ENCODE results near the gene SLC40A1. TPM values are rescaled to one million over a fixed set of nuclear protein-coding genes. Genes with fewer than 3 reads are reported as not detected.
"Not testable (repeated sequence)": the region's sequence is repeated elsewhere in the genome, so short reads cannot be mapped to it uniquely, and the experiment has no call there.

Gene SLC40A1
- total RNA-seq, 2 donors from 2014 or later = 30.9 to 92.7 TPM

- no peak overlapping the region for H3K27ac Mint-ChIP-seq
- no peak for DNase-seq
- H3K9me3 ChIP-seq (ENCODE audit: control insufficient read depth, low read length, poor library complexity, severe bottlenecking) = no peaks in the 10 kb centered on the region
- H3K4me3 Mint-ChIP-seq = no peak overlapping the region
- H3K4me1 Mint-ChIP-seq = peaks cover 6% of the 10 kb centered on the region
- no peaks in the 10 kb centered on the region for H3K36me3 Mint-ChIP-seq (ENCODE audit: low read depth)
- no peak for ATAC-seq
- H3K27me3 Mint-ChIP-seq = no peaks in the 10 kb centered on the region
Measured at GRCh38 chr2:189613077-189613636, 32.6 kb upstream of the SLC40A1 start.

DNA sequence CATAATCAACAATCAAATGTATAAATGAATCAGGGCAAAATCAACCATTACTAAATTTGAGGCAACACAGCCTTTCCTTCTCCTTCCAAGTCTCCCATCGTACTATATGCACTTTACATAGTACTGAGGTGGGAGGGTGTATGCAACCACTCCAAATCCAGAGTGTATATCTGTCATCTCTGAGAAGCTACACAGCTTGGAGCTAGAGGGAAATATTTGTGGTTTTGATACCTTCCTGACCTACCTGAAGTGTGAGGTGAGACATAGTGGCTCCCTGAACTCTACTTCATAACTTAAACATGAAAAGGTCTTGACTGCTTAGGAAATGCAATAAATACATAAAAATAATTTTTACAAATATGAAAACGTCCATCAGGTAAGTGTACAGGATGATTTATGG is 30.1 kb upstream of the SLC40A1 start:
- ATAC-seq (no peak), DNase-seq (no peak)
- no peaks in the 10 kb centered on the region for H3K27me3 Mint-ChIP-seq
- H3K4me3 Mint-ChIP-seq = no peak overlapping the region
- peaks cover 3% of the 10 kb centered on the region for H3K4me1 Mint-ChIP-seq
- no peak overlapping the region for H3K27ac Mint-ChIP-seq
- H3K9me3 ChIP-seq (ENCODE audit: control insufficient read depth, low read length, poor library complexity, severe bottlenecking) = no peaks in the 10 kb centered on the region
- H3K36me3 Mint-ChIP-seq (ENCODE audit: low read depth) = peaks cover 2% of the 10 kb centered on the region

DNA sequence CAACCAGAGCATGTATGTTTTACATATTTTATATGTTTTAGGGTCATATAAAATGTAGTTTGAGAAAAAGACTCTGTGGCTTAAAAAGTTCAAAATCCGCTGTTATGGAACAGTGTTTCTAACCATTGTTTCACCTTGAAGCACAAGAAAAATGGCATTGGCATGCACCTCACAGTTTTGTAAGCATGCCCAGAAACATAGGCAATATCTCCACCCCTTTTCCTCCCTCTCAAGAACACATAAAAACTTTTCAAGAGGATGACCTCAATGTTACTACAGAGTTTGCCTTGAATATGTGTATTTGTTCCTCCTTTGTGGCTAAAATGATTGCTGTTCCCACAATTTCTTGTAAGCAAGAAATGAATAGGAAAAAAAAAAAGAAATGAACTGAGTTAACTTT is 29.3 kb upstream of the SLC40A1 start:
- no peak overlapping the region for H3K27ac Mint-ChIP-seq
- H3K9me3 ChIP-seq (ENCODE audit: control insufficient read depth, low read length, poor library complexity, severe bottlenecking) = no peaks in the 10 kb centered on the region
- DNase-seq (no peak), ATAC-seq (no peak)
- H3K36me3 Mint-ChIP-seq (ENCODE audit: low read depth) = peaks cover 2% of the 10 kb centered on the region
- no peak overlapping the region for H3K4me3 Mint-ChIP-seq
- H3K27me3 Mint-ChIP-seq = no peaks in the 10 kb centered on the region
- H3K4me1 Mint-ChIP-seq = peaks cover 3% of the 10 kb centered on the region

DNA sequence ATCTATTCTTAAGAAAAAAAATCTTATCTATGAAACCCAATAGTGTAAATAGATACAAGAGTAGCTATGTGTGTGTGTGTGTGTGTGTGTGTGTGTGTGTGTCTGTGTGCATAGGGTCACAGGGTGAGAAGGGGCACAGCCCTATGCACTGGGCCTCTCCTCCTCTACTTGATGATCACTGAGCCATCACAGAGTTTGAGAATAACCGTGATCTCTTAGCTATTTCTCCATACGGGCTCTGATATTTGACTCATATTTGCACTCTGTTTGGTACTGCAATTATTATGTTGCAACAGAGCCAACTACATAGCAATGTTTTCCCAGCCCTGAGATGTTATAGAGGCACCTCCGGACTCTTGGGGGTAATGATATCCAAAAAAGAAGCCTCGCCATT is 28.8 kb upstream of the SLC40A1 start:
- Mint-ChIP-seq H3K36me3 (ENCODE audit: low read depth) (peaks cover 2% of the 10 kb centered on the region), H3K4me3 (no peak overlapping the region), H3K27ac (no peak overlapping the region), H3K4me1 (peaks cover 3% of the 10 kb centered on the region), H3K27me3 (no peaks in the 10 kb centered on the region)
- DNase-seq = no peak
- no peak for ATAC-seq
- no peaks in the 10 kb centered on the region for H3K9me3 ChIP-seq (ENCODE audit: control insufficient read depth, low read length, poor library complexity, severe bottlenecking)

DNA sequence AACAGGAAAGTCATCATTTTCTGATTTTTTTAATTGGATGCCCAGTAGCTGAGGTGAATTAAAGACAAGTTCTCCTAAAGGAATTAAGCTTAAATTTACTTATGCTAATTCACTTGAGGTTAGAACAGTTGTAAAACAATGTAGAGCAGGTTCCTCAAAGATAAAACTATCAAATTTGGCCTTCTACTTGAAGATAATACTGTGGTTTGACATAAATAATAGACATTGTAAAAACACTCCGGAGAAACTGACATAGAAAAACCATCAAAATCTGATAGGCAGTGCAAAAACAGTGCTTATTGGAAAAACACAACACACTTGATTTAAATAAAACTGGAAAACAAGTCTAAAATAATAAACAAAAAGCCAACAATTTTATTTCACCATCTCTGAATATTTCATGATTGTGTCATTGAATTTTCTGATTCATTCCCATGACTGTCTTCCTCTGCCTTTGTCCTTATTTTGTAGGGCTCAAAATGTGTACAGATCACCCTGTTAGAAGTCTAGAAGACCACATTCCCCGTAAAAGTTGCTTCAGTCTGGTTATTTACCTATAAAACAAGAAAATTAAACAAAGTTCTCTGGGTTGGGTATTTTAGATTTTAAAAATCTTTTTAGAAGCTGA is 28.3 kb upstream of the SLC40A1 start:
- ATAC-seq (no peak), DNase-seq (no peak)
- no peak overlapping the region for H3K27ac Mint-ChIP-seq
- H3K4me1 Mint-ChIP-seq = peaks cover 3% of the 10 kb centered on the region
- H3K9me3 ChIP-seq (ENCODE audit: control insufficient read depth, low read length, poor library complexity, severe bottlenecking) = no peaks in the 10 kb centered on the region
- H3K27me3 Mint-ChIP-seq = no peaks in the 10 kb centered on the region
- H3K36me3 Mint-ChIP-seq (ENCODE audit: low read depth) = peaks cover 2% of the 10 kb centered on the region
- no peak overlapping the region for H3K4me3 Mint-ChIP-seq

- Mint-ChIP-seq H3K27me3 (no peaks in the 10 kb centered on the region), H3K4me1 (peaks cover 1% of the 10 kb centered on the region), H3K27ac (no peak overlapping the region), H3K36me3 (ENCODE audit: low read depth) (peaks cover 2% of the 10 kb centered on the region), H3K4me3 (no peak overlapping the region)
- ATAC-seq = no peak
- no peak for DNase-seq
- no peaks in the 10 kb centered on the region for H3K9me3 ChIP-seq (ENCODE audit: control insufficient read depth, low read length, poor library complexity, severe bottlenecking)
Measured at GRCh38 chr2:189608170-189608569, 27.6 kb upstream of the SLC40A1 start.

- no peak for ATAC-seq
- H3K4me1 Mint-ChIP-seq = peaks cover 5% of the 10 kb centered on the region
Measured at GRCh38 chr2:189602233-189602632, 21.6 kb upstream of the SLC40A1 start.

GRCh38 chr2:189601652-189602051 is 21.1 kb upstream of the SLC40A1 start:
- not testable (repeated sequence) for H3K27ac Mint-ChIP-seq; DNase-seq; ATAC-seq; H3K4me3 Mint-ChIP-seq; H3K9me3 ChIP-seq (ENCODE audit: control insufficient read depth, low read length, poor library complexity, severe bottlenecking); H3K27me3 Mint-ChIP-seq; H3K36me3 Mint-ChIP-seq (ENCODE audit: low read depth); H3K4me1 Mint-ChIP-seq

More at GRCh38 chr2:189602233-189602632, 21.6 kb upstream of the SLC40A1 start:
- Mint-ChIP-seq H3K27me3 (no peaks in the 10 kb centered on the region), H3K36me3 (ENCODE audit: low read depth) (peaks cover 2% of the 10 kb centered on the region), H3K4me3 (no peak overlapping the region), H3K27ac (no peak overlapping the region)
- no peaks in the 10 kb centered on the region for H3K9me3 ChIP-seq (ENCODE audit: control insufficient read depth, low read length, poor library complexity, severe bottlenecking)
- no peak for DNase-seq

DNA sequence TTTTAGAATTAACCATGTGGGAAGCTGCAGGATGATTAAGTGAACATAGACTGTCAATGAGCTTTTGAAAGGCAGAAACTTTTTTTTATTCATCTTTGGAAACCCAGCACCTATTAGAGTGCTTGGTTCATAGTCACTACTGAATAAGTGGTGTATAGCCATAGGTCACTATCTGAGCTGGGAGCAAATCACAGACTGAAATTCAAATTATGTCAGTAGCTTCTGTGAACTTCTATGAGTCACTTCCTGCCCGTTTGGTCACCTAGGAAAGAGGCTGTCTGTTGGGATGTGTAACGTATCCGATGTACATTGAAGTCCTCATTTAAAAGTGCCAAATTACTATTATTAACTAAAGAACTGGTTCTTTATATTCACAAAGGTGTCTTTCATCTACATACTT is 20.5 kb upstream of the SLC40A1 start:
- Mint-ChIP-seq H3K27ac (no peak overlapping the region), H3K4me1 (peaks cover 7% of the 10 kb centered on the region), H3K27me3 (no peaks in the 10 kb centered on the region), H3K36me3 (ENCODE audit: low read depth) (no peaks in the 10 kb centered on the region), H3K4me3 (no peak overlapping the region)
- DNase-seq (no peak), ATAC-seq (peak; percentile 65)
- H3K9me3 ChIP-seq (ENCODE audit: control insufficient read depth, low read length, poor library complexity, severe bottlenecking) = no peaks in the 10 kb centered on the region

GRCh38 chr2:189599245-189599644 is 18.7 kb upstream of the SLC40A1 start:
- no peaks in the 10 kb centered on the region for H3K27me3 Mint-ChIP-seq
- peaks cover 14% of the 10 kb centered on the region for H3K4me1 Mint-ChIP-seq
- ATAC-seq (no peak), DNase-seq (no peak)
- no peak overlapping the region for H3K27ac Mint-ChIP-seq
- H3K36me3 Mint-ChIP-seq (ENCODE audit: low read depth) = no peaks in the 10 kb centered on the region
- no peaks in the 10 kb centered on the region for H3K9me3 ChIP-seq (ENCODE audit: control insufficient read depth, low read length, poor library complexity, severe bottlenecking)
- H3K4me3 Mint-ChIP-seq = no peak overlapping the region

GRCh38 chr2:189595417-189595816 is 14.8 kb upstream of the SLC40A1 start:
- H3K4me1 Mint-ChIP-seq = peaks cover 32% of the 10 kb centered on the region
- H3K9me3 ChIP-seq (ENCODE audit: control insufficient read depth, low read length, poor library complexity, severe bottlenecking) = no peaks in the 10 kb centered on the region
- no peaks in the 10 kb centered on the region for H3K27me3 Mint-ChIP-seq
- ATAC-seq = no peak
- no peak overlapping the region for H3K4me3 Mint-ChIP-seq
- H3K27ac Mint-ChIP-seq = no peak overlapping the region
- no peaks in the 10 kb centered on the region for H3K36me3 Mint-ChIP-seq (ENCODE audit: low read depth)
- DNase-seq = no peak

DNA sequence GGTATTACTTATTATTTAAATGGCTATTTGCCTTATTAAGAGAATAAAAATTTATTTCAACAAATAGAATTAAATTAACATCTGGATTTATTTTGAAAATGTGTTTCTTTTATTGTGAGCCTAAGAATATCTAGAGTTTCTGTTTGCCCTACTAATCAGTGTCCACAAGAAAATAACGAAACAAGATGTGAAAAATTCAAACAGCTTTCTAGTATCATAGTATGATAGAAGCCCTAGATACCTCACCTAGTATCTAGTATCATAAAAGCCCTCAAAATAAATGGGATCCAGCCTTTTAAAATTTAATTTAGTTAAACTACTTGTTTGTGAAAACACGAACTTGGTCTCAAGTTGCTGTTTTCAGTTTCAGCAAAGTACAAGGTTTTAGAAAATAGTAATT is 13.7 kb upstream of the SLC40A1 start:
- H3K4me3 Mint-ChIP-seq = no peak overlapping the region
- ATAC-seq (no peak), DNase-seq (no peak)
- no peaks in the 10 kb centered on the region for H3K27me3 Mint-ChIP-seq
- peaks cover 32% of the 10 kb centered on the region for H3K4me1 Mint-ChIP-seq
- H3K36me3 Mint-ChIP-seq (ENCODE audit: low read depth) = no peaks in the 10 kb centered on the region
- H3K9me3 ChIP-seq (ENCODE audit: control insufficient read depth, low read length, poor library complexity, severe bottlenecking) = no peaks in the 10 kb centered on the region
- H3K27ac Mint-ChIP-seq = no peak overlapping the region

GRCh38 chr2:189593115-189593514 is 12.5 kb upstream of the SLC40A1 start:
- Mint-ChIP-seq H3K27me3 (no peaks in the 10 kb centered on the region), H3K27ac (peak overlapping the region; percentile 89), H3K4me1 (peaks cover 33% of the 10 kb centered on the region), H3K4me3 (peak overlapping the region; percentile 58), H3K36me3 (ENCODE audit: low read depth) (no peaks in the 10 kb centered on the region)
- no peaks in the 10 kb centered on the region for H3K9me3 ChIP-seq (ENCODE audit: control insufficient read depth, low read length, poor library complexity, severe bottlenecking)
- DNase-seq (no peak), ATAC-seq (no peak)

DNA sequence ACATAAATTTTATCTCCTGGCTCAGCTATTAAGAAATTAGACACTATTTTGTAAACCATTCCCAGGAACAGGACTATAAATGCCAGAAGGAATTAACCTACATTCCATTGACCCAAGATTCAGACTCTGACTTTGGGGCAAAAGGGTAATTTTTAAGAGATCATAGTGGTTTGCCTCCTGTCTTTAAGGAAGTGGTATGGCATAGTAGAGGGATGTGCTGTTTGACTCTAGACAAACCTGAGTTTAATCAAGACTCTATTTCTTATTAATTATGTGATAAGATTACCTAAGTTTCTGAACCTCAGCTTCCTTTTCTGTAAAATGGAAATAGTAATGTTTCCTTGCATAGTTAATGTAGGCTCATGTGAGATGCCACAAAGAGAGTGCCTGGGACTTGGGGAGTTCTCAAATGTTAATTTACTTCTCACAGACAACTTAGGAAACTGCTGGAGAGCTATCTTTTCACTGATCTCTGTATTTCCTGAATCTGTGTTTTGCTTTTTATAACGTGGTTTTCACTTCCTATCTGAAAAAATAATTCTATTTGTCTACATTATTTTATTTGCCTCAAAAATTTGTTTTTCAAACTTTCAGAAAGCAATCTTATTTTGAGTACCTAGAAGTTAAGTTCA is 11.9 kb upstream of the SLC40A1 start:
- peaks cover 36% of the 10 kb centered on the region for H3K4me1 Mint-ChIP-seq
- H3K4me3 Mint-ChIP-seq = peak overlapping the region; percentile 58
- no peaks in the 10 kb centered on the region for H3K9me3 ChIP-seq (ENCODE audit: control insufficient read depth, low read length, poor library complexity, severe bottlenecking)
- no peaks in the 10 kb centered on the region for H3K27me3 Mint-ChIP-seq
- H3K27ac Mint-ChIP-seq = peak overlapping the region; percentile 89
- ATAC-seq = peak; percentile 76
- no peaks in the 10 kb centered on the region for H3K36me3 Mint-ChIP-seq (ENCODE audit: low read depth)
- DNase-seq = no peak
